ENCODE data around the gene PRKCA.

The PRKCA gene

GRCh38 chr17:66414561-66415175 is 112.3 kb downstream of the PRKCA start:
- ATAC-seq (peak; percentile 18), DNase-seq (no peak)
- Mint-ChIP-seq H3K9me3 (no peaks in the 10 kb centered on the region), H3K27me3 (no peaks in the 10 kb centered on the region), H3K4me1 (peaks cover 74% of the 10 kb centered on the region), H3K4me3 (peak overlapping the region in 1 of 2 donors; percentile 23), H3K27ac (no peak overlapping the region)

GRCh38 chr17:66415366-66416206 is 113.2 kb downstream of the PRKCA start:
- H3K27ac Mint-ChIP-seq = peak overlapping the region in 1 of 2 donors; percentile 85
- H3K4me3 Mint-ChIP-seq = no peak overlapping the region
- H3K27me3 Mint-ChIP-seq = no peaks in the 10 kb centered on the region
- H3K9me3 Mint-ChIP-seq = no peaks in the 10 kb centered on the region
- DNase-seq = no peak
- H3K4me1 Mint-ChIP-seq = peaks cover 80% of the 10 kb centered on the region
- ATAC-seq = peak; percentile 29

- no peaks in the 10 kb centered on the region for H3K27me3 Mint-ChIP-seq
- H3K4me3 Mint-ChIP-seq = no peak overlapping the region
- no peaks in the 10 kb centered on the region for H3K9me3 Mint-ChIP-seq
- no peak for DNase-seq
- no peak for ATAC-seq
- peak overlapping the region in 1 of 2 donors; percentile 85 for H3K27ac Mint-ChIP-seq
- peaks cover 80% of the 10 kb centered on the region for H3K4me1 Mint-ChIP-seq
Observed at GRCh38 chr17:66416207-66416940, 114.0 kb downstream of the PRKCA start.

GRCh38 chr17:66417300-66417719 is 114.9 kb downstream of the PRKCA start:
- Mint-ChIP-seq H3K4me3 (no peak overlapping the region), H3K27me3 (no peaks in the 10 kb centered on the region), H3K27ac (peak overlapping the region in 1 of 2 donors; percentile 19), H3K9me3 (no peaks in the 10 kb centered on the region), H3K4me1 (peaks cover 83% of the 10 kb centered on the region)
- no peak for ATAC-seq
- DNase-seq = no peak

GRCh38 chr17:66420961-66421371 is 118.6 kb downstream of the PRKCA start:
- Mint-ChIP-seq H3K9me3 (no peaks in the 10 kb centered on the region), H3K4me1 (peaks cover 82% of the 10 kb centered on the region), H3K27me3 (no peaks in the 10 kb centered on the region), H3K4me3 (peak overlapping the region in 1 of 2 donors; percentile 54), H3K27ac (no peak overlapping the region)
- ATAC-seq (peak; percentile 93), DNase-seq (peak in 1 of 2 donors; percentile 52)

GRCh38 chr17:66422186-66422585 is 119.8 kb downstream of the PRKCA start:
- no peaks in the 10 kb centered on the region for H3K27me3 Mint-ChIP-seq
- no peaks in the 10 kb centered on the region for H3K9me3 Mint-ChIP-seq
- peak overlapping the region in 1 of 2 donors; percentile 86 for H3K27ac Mint-ChIP-seq
- DNase-seq (no peak), ATAC-seq (no peak)
- H3K4me1 Mint-ChIP-seq = peaks cover 82% of the 10 kb centered on the region
- H3K4me3 Mint-ChIP-seq = peak overlapping the region; percentile 30 to 54

GRCh38 chr17:66423056-66423955 is 120.9 kb downstream of the PRKCA start:
- Mint-ChIP-seq H3K9me3 (no peaks in the 10 kb centered on the region), H3K27me3 (no peaks in the 10 kb centered on the region), H3K4me3 (peak overlapping the region; percentile 16 to 42), H3K27ac (peak overlapping the region in 1 of 2 donors; percentile 35), H3K4me1 (peaks cover 87% of the 10 kb centered on the region)
- ATAC-seq = peak; percentile 53
- DNase-seq = no peak

- no peaks in the 10 kb centered on the region for H3K9me3 Mint-ChIP-seq
- peak overlapping the region; percentile 21 to 57 for H3K27ac Mint-ChIP-seq
- H3K4me3 Mint-ChIP-seq = peak overlapping the region; percentile 21 to 22
- H3K4me1 Mint-ChIP-seq = peaks cover 93% of the 10 kb centered on the region
- no peak for ATAC-seq
- DNase-seq = no peak
- no peaks in the 10 kb centered on the region for H3K27me3 Mint-ChIP-seq
Observed at GRCh38 chr17:66425756-66426396, 123.5 kb downstream of the PRKCA start.

GRCh38 chr17:66426397-66427033 is 124.1 kb downstream of the PRKCA start:
- Mint-ChIP-seq H3K4me1 (peaks cover 87% of the 10 kb centered on the region), H3K27me3 (no peaks in the 10 kb centered on the region), H3K4me3 (peak overlapping the region; percentile 21 to 22), H3K9me3 (no peaks in the 10 kb centered on the region), H3K27ac (peak overlapping the region; percentile 21 to 62)
- ATAC-seq (peak; percentile 93), DNase-seq (peak; percentile 36 to 51)

- no peak overlapping the region for H3K4me3 Mint-ChIP-seq
- ATAC-seq (no peak), DNase-seq (no peak)
- H3K9me3 Mint-ChIP-seq = no peaks in the 10 kb centered on the region
- peaks cover 81% of the 10 kb centered on the region for H3K4me1 Mint-ChIP-seq
- H3K27me3 Mint-ChIP-seq = no peaks in the 10 kb centered on the region
- H3K27ac Mint-ChIP-seq = no peak overlapping the region
Observed at GRCh38 chr17:66427134-66427533, 124.7 kb downstream of the PRKCA start.

- H3K27ac Mint-ChIP-seq = peak overlapping the region in 1 of 2 donors; percentile 73
- ATAC-seq = no peak
- H3K4me1 Mint-ChIP-seq = peaks cover 57% of the 10 kb centered on the region
- no peak overlapping the region for H3K4me3 Mint-ChIP-seq
- no peaks in the 10 kb centered on the region for H3K27me3 Mint-ChIP-seq
- H3K9me3 Mint-ChIP-seq = no peaks in the 10 kb centered on the region
- DNase-seq = no peak
Observed at GRCh38 chr17:66429680-66430079, 127.3 kb downstream of the PRKCA start.

- ATAC-seq = no peak
- Mint-ChIP-seq H3K9me3 (no peaks in the 10 kb centered on the region), H3K27me3 (no peaks in the 10 kb centered on the region), H3K4me1 (peaks cover 43% of the 10 kb centered on the region), H3K4me3 (no peak overlapping the region), H3K27ac (no peak overlapping the region)
- DNase-seq = no peak
Observed at GRCh38 chr17:66430846-66431795, 128.7 kb downstream of the PRKCA start.

GRCh38 chr17:66431910-66432309 is 129.5 kb downstream of the PRKCA start:
- no peaks in the 10 kb centered on the region for H3K9me3 Mint-ChIP-seq
- H3K4me1 Mint-ChIP-seq = peaks cover 36% of the 10 kb centered on the region
- H3K27ac Mint-ChIP-seq = peak overlapping the region in 1 of 2 donors; percentile 22
- no peak overlapping the region for H3K4me3 Mint-ChIP-seq
- H3K27me3 Mint-ChIP-seq = no peaks in the 10 kb centered on the region
- ATAC-seq = no peak
- no peak for DNase-seq

Data from stimulated activated naive CD8-positive, alpha-beta T cell treated with anti-CD3 and anti-CD28 coated beads, Interleukin-15, amount 100 ng/mL, for 72 hours (primary cell).